LHCN-M2 (cell line): Measurements from ENCODE around the gene CES5A. TPM values are rescaled to one million over a fixed set of nuclear protein-coding genes. Genes with fewer than 3 reads are reported as not detected.
"Not testable (repeated sequence)": the region's sequence is repeated elsewhere in the genome, so short reads cannot be mapped to it uniquely, and the experiment has no call there.

ENCODE experiments used
- DNase-seq: peaks from one replicate; pipeline ENCODE4 v3.0.0-alpha.2; 2012; ENCODE audit warnings: low read depth
- polyA plus RNA-seq: library from polyadenylated mRNA; unstranded; fragments of >200 nt; gene quantifications from one replicate; pipeline ENCODE4 v1.2.1, GENCODE V29; 2012; ENCODE audit warnings: missing spikeins
- total RNA-seq: library from RNA; depleted of rRNA; stranded (reverse); fragments of >200 nt; gene quantifications from 2 replicates; pipeline ENCODE4 v1.2.3, GENCODE V29; 2014; rRNA removed

CES5A gene, protein sequence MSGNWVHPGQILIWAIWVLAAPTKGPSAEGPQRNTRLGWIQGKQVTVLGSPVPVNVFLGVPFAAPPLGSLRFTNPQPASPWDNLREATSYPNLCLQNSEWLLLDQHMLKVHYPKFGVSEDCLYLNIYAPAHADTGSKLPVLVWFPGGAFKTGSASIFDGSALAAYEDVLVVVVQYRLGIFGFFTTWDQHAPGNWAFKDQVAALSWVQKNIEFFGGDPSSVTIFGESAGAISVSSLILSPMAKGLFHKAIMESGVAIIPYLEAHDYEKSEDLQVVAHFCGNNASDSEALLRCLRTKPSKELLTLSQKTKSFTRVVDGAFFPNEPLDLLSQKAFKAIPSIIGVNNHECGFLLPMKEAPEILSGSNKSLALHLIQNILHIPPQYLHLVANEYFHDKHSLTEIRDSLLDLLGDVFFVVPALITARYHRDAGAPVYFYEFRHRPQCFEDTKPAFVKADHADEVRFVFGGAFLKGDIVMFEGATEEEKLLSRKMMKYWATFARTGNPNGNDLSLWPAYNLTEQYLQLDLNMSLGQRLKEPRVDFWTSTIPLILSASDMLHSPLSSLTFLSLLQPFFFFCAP
- total RNA-seq: not detected in 2 replicates
- polyA plus RNA-seq: not detected

DNA sequence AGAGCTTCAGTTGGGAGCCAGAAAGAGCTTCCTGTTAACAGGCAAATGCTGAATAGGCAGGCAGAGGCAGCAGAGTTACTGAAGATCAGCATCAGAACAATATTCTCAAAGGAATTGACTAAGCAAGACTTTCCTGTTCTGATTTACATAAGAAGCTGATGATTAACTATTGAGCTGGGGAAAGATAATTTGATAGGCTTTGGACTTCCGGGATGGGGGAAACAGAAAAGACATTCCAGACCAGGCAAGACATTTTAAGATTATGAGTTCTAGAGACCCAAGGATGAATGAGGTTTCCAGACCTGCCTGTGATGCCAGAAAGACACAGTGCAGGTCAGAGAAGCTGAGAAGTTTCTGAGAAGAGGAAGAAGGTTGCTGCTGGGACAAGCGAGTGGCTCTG, at the start of gene CES5A:
Gene CES5A, minus strand, starts transcription at position 101 of the 400 bp plus-strand sequence. CDS start 152 bp downstream, outside the sequence.
- DNase-seq: no peak

GRCh38 chr16:55922662-55923061, 47.5 kb upstream of the CES5A start:
- DNase-seq: no peak

- DNase-seq: no peak
Measured at GRCh38 chr16:55917373-55918160, 42.4 kb upstream of the CES5A start.

DNA sequence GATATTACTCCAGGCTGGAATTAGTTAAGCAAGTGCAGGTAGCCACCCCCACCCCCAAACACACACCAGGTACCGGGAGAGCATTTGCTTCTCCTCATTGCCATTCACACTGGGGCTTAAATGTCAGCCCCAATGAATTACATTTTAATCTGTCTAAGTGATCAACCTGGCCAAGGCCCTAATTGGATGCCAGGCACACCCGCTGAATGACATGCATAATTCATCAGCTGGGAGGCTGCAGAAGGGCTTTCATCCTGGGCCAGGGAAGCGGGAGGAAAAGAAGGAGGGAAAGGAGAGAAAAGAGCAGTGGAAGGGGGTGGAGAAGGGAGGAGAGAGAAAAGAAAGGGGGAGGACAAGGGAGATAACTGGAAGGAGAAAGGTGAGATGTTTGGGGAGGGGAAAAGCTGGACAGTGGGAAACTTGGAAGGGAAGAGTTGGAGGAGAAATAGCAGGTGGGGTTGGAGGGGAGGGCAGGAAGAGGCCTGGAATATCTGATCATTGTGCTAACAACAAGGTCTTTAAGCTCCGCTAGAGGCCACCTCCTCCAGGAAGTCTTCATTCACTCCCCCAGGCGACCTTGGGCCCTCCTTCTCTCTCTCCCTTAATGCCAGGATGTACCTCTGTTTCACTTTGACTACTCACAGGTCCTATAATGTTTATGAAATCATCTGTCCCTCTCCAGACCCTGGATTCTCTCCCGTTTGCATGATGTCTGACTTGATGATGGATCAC, 40.1 kb upstream of the CES5A start:
- DNase-seq: no peak

GRCh38 chr16:55914383-55914782, 39.2 kb upstream of the CES5A start:
- no peak for DNase-seq

DNA sequence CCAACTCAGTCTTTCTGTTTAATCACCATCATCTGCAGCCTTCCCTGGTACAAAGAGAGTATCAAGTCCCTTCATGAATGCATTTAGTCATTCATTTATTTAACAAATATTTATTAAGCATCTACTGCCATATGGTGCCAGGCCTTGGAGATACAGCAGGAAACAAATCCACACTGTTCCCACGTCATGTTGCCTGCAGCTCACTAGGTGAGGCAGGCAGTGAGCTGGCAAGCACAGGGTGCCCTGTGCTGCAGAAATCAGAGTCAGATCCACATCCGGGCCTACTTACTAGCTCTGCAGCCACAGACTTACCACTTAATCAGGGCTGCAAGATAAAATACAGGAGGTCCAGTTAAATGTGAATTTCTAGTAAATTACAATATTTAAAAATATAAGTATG, 38.5 kb upstream of the CES5A start:
- no peak for DNase-seq

DNA sequence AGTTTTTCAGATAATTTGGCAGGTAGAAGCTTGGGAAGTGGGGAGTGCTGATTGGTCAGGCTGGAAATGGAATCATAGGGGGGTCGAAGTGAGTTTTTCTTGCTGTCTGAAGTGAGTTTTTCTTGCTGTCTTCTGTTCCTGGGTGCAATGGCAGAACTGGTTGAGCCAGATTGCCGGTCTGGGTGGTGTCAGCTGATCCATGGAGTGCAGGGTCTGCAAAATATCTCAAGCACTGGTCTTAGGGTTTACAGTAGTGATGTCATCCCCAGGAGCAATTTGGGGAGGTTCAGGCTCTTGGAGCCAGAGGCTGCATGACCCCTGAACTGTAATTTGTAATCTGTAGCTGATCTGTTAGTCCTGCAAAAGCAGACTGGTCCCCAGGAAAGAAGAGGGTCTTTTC, 37.9 kb upstream of the CES5A start:
- not testable (repeated sequence) for DNase-seq

- DNase-seq: no peak
Measured at GRCh38 chr16:55912022-55912421, 36.8 kb upstream of the CES5A start.

GRCh38 chr16:55911616-55912015, 36.4 kb upstream of the CES5A start:
- DNase-seq: no peak

- no peak for DNase-seq
Measured at GRCh38 chr16:55909876-55910275, 34.7 kb upstream of the CES5A start.

GRCh38 chr16:55908641-55909040, 33.5 kb upstream of the CES5A start:
- no peak for DNase-seq

DNA sequence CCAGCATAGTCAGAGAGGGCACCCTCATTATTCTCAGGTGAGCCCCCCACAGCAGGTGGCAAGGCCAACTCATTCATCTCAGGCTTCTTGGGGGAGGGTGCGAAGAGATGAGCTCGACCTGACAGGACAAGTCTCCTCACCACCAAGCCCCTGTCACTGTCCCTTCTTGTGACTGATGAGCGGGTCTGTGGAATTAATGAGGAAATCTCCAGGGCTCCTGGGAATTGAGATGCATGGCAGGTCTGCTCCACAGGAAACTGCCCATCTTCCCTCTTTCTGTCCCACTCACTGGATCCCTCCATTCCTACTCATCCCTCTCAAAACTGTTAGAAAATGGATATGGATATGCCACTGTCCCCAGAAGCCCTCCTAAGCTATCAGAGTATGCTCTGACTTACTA, 32.5 kb upstream of the CES5A start:
- DNase-seq: no peak

GRCh38 chr16:55906123-55906522, 30.9 kb upstream of the CES5A start:
- DNase-seq: no peak

DNA sequence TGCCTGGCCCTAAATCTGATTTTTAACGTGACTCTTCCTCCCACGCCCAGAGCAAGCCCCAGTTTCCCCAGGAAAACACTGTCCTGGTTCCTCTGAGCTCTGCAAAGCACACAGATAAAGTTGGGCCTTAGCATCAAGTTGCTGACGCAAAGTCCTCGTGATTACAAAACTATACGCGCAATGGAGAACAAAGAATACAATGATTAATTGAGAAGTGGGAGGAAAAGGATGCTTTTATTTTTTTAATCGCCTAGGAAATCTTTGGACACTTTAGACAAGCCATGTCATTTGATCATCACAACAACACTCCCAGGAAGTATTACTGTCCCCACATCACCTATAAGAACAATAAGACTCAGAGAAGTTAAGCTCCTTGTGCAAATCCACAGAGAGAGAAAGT, 30.5 kb upstream of the CES5A start:
- DNase-seq: no peak

GRCh38 chr16:55901566-55902217, 26.5 kb upstream of the CES5A start:
- DNase-seq: no peak

- DNase-seq: no peak
Measured at GRCh38 chr16:55900616-55901393, 25.6 kb upstream of the CES5A start.

GRCh38 chr16:55899857-55900256, 24.7 kb upstream of the CES5A start:
- DNase-seq: no peak

DNA sequence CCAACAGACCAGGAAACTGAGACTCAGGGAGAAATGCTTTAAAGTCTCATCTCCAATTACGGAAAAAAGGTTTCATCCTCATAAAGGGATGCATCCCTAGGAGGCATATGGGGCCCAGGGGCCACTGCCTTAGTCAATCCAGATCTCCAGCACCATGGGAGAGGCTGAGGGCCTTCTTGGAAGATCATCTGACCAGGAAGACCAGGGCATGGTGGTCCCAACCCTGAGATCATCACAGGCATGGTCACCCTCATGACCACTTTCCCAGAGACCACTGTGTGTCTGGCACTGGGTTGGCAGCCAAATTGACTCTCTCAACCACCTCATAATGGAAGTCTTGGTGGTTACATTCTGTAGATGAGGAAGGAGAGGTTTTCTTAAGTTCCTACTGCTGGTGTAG, 23.4 kb upstream of the CES5A start:
- no peak for DNase-seq

DNA sequence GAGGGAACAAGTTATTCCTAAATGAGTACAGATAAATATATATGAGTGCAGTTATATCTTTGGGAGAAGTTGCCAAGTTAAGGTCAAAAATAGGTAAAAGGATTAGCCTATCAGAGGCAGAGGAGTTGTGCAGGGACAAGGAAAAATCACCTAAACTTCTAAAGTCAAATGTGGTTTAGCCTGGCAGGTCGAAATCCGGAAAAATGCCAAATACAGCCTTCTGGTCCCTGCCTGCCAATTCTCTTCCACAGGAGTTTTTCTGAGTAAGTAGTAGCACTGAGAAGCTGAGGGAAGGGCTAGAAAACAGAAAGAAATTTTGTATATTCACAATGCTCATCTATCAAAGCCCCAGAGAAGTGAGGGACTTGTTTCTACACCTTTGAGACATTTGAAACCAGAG, 17.6 kb upstream of the CES5A start:
- no peak for DNase-seq

DNA sequence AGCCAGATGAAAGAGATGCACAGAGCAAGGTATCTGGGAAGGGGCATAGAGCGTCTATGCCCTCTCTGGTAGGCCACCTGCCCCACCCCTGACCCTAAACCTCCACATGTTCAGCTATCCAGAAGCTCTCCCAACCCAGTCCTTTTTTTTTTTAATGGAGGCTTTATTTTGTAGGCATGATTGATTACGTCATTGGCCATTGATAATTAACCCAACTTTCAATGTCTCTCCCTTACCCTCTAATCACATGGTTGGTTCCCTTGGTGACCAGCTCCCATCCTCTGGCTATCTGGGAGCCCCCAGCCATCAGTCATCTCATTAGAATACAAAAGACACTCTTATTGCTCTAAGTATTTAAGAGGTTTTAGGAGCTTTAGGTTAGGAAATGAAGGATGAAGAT, 14.3 kb upstream of the CES5A start:
- DNase-seq: no peak
